ENCODE measurements around the gene AFF3.

The AFF3 gene

DNA sequence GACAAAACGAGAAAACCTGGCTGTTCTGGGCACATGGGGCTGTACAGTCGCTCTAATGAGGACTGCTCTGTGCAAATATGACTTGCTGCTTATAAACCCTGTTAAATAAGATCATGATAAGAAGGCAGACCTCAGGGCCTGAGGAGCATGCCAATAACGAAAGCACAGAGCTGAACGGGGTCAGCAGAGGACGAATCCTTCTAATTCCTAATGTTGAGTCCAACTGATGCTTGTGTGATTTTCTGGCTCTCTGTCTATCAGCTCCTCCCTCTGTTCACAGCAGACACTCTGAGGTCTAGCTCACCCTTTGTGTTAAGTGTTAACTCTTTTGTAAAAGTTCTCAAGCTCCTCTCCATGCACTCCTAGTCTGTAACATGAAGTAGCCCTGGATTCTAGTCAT, 485.4 kb downstream of the AFF3 start:
- TF ChIP-seq, protein P1, sequence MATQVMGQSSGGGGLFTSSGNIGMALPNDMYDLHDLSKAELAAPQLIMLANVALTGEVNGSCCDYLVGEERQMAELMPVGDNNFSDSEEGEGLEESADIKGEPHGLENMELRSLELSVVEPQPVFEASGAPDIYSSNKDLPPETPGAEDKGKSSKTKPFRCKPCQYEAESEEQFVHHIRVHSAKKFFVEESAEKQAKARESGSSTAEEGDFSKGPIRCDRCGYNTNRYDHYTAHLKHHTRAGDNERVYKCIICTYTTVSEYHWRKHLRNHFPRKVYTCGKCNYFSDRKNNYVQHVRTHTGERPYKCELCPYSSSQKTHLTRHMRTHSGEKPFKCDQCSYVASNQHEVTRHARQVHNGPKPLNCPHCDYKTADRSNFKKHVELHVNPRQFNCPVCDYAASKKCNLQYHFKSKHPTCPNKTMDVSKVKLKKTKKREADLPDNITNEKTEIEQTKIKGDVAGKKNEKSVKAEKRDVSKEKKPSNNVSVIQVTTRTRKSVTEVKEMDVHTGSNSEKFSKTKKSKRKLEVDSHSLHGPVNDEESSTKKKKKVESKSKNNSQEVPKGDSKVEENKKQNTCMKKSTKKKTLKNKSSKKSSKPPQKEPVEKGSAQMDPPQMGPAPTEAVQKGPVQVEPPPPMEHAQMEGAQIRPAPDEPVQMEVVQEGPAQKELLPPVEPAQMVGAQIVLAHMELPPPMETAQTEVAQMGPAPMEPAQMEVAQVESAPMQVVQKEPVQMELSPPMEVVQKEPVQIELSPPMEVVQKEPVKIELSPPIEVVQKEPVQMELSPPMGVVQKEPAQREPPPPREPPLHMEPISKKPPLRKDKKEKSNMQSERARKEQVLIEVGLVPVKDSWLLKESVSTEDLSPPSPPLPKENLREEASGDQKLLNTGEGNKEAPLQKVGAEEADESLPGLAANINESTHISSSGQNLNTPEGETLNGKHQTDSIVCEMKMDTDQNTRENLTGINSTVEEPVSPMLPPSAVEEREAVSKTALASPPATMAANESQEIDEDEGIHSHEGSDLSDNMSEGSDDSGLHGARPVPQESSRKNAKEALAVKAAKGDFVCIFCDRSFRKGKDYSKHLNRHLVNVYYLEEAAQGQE (IDR thresholded peaks at IDR 0.05; ENCODE audit: insufficient read depth in 1 of 2, low read depth in 2 of 2, low read length in 2 of 2), result no peak
- TF ChIP-seq TAF1 (IDR thresholded peaks at IDR 0.05; ENCODE audit: borderline replicate concordance, insufficient read depth, low read length) (no peak), FOXP2 (optimal IDR thresholded peaks at IDR 0.05; ENCODE audit: borderline replicate concordance, extremely low read depth, extremely low read length, insufficient read depth) (no peak), SIN3A (IDR thresholded peaks at IDR 0.05; ENCODE audit: borderline replicate concordance, insufficient read depth, low read length) (no peak), POLR2AphosphoS5 (IDR thresholded peaks at IDR 0.05; ENCODE audit: low read depth, low read length) (no peak)

DNA sequence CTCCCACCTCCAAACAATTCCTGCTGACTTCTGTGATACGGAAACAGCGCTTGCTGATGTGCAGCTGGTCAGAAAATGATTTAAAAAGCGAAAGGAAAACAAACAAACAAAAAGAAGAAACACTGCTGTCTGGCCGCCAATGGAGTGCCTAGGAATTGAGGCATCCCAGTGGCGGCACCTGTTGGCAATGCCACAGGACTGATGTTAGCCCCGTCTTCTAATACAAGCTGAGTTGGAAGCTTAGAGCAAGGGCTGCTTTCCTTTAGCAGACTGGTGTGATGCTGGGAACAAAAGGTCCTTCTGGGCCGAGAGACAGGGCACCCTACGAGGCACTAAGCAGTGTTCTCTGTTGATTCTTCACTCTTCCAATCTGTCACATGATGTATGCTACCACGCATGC, 489.0 kb downstream of the AFF3 start:
- TF ChIP-seq, protein P1 (IDR thresholded peaks at IDR 0.05; ENCODE audit: insufficient read depth in 1 of 2, low read depth in 2 of 2, low read length in 2 of 2), result no peak
- no peak for TF ChIP-seq FOXP2 (optimal IDR thresholded peaks at IDR 0.05; ENCODE audit: borderline replicate concordance, extremely low read depth, extremely low read length, insufficient read depth)
- TF ChIP-seq SIN3A (IDR thresholded peaks at IDR 0.05; ENCODE audit: borderline replicate concordance, insufficient read depth, low read length), result no peak
- no peak for TF ChIP-seq TAF1 (IDR thresholded peaks at IDR 0.05; ENCODE audit: borderline replicate concordance, insufficient read depth, low read length)
- no peak for TF ChIP-seq POLR2AphosphoS5 (IDR thresholded peaks at IDR 0.05; ENCODE audit: low read depth, low read length)

DNA sequence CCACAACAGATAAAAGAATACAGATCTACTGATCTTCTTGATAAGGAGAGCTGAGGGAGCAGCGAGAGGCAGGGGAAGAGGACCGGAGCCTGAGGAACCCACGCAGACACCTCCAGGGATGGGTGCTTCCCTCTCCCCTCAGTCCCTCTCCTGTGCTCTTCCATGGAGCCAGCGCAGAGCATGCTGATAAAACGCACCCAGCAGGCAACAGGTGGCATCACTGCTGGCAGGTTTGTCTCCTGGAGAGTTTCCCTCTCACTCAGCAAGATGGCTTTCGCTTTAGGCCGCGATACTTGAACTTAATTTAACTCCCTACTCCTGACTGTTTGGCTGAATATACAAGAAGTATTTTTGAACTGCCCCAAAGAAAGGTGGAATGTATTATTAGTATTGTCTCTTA, 489.5 kb downstream of the AFF3 start:
- TF ChIP-seq POLR2AphosphoS5 (IDR thresholded peaks at IDR 0.05; ENCODE audit: low read depth, low read length) (no peak), FOXP2 (optimal IDR thresholded peaks at IDR 0.05; ENCODE audit: borderline replicate concordance, extremely low read depth, extremely low read length, insufficient read depth) (no peak), TAF1 (IDR thresholded peaks at IDR 0.05; ENCODE audit: borderline replicate concordance, insufficient read depth, low read length) (no peak), SIN3A (IDR thresholded peaks at IDR 0.05; ENCODE audit: borderline replicate concordance, insufficient read depth, low read length) (no peak)
- TF ChIP-seq, protein P1 (IDR thresholded peaks at IDR 0.05; ENCODE audit: insufficient read depth in 1 of 2, low read depth in 2 of 2, low read length in 2 of 2), result no peak

DNA sequence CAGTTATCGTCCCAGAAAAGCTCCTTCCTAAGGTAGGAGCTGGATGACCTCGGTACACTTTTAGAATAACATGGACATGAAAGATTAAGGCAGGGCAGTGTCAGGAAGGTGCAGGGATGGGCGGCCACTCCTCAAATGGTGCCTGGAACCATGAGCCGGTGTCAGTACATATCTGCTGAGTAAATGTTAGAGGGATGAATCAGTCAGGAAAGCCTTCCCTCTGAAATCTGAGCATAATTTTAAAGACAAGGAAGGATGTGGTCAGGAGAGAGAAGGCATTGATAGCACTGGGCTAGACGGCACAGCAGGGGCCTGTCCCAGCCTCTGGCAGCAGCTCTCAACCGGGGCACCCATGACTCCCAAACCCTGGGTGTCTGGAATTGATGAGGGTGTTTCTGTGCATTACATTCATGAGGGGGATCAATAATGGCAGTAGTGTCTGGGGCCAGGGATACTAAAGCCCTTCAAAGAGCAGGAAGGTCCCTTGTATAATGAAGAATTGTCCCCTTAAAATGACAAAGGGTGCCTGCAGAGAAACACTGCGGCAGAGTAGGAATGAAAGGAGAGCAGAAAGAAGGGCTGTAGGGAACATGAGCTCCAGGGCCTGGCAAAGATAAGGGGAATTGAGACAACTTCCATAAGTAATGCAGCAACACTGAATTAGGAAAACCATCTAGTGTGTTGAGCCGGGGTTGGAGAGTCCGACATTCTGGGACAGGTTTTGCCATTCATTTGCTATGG, 490.3 kb downstream of the AFF3 start:
- TF ChIP-seq POLR2AphosphoS5 (IDR thresholded peaks at IDR 0.05; ENCODE audit: low read depth, low read length) (no peak), FOXP2 (optimal IDR thresholded peaks at IDR 0.05; ENCODE audit: borderline replicate concordance, extremely low read depth, extremely low read length, insufficient read depth) (no peak), TAF1 (IDR thresholded peaks at IDR 0.05; ENCODE audit: borderline replicate concordance, insufficient read depth, low read length) (no peak), SIN3A (IDR thresholded peaks at IDR 0.05; ENCODE audit: borderline replicate concordance, insufficient read depth, low read length) (no peak)
- TF ChIP-seq, protein P1 (IDR thresholded peaks at IDR 0.05; ENCODE audit: insufficient read depth in 1 of 2, low read depth in 2 of 2, low read length in 2 of 2), result no peak

Data from PFSK-1 (cell line).